Activated CD4-positive, CD25-positive, alpha-beta regulatory T cell treated with anti-CD3 and anti-CD28 coated beads, Interleukin-2, amount 50 U/mL, for 72 hours (primary cell): ENCODE measurements around the gene MISP.

Experiments used
- DNase-seq: peaks from one replicate; pipeline ENCODE4 v3.0.0; 2021

Gene MISP

DNA sequence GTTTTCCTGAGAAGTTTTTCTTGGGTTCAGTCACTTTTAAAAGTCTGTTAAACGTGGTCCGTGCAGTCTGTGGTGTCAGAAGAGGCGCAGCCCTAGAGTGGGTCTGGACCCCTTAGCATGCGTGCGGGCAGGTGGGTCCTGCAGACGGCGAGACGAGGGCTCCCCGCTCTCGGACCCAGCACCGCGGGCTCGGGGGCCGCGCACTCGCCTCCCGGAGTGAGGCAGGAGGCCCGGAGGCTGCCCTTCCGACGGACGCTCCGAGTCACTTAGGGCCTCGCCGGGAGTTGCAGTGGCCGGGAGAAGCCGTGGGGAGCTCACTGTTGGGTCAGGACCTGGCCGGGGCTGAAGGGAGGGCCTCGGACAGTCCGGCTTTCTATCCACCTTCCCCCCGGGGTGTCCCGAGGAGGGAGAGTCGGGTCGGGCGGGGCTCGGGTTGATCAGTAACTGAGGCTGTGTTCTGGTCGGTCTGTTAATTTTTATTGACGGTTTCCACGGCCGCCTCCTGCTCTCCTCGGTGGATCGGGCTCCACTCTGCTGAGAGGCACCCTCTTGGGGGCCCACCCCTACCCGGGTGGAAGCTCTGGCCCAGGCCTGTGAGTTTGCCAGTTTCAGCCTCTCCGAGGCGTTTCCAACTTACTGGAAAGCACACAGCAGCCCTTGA is 47.6 kb downstream of the MISP start:
- no peak for DNase-seq

DNA sequence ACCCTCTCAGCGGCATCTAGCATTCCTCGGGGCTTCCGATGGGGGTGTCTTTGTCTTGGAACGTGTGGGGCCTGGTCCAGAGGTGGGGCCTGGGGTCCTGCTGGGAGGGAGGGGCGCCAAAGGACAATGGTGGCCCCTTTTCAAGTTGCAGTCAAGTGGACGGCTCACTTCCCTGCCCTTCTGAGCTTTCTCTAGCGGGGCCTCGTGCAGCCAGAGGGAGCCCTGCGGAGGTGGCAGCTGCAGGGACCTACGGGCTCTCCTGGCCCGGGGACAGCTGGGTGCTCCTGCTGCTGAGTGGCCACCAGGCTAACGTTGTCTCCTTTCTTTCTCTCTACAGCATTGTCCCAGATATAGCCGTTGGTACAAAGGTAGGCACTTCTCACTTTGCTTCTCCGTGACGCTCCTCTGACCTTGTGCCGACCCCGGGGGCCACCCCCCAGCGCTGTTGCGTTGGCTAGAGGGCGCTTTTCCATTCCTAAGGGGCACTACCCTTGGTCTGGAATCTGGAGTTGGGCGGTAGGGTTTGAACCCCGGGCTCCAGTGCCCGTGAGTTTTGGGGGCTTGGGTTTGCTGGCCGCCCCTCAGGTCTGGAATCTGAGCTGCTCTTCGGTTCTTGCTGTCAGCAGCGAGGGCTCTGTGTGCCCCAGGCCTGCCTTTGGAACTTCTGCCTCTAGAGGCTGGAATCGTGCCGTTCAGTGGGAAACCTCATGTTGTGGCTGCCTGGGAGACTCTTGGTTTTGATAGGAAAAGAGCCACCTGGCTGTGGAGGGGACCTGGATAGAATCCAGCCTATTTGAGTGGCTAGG is 48.4 kb downstream of the MISP start:
- no peak for DNase-seq

DNA sequence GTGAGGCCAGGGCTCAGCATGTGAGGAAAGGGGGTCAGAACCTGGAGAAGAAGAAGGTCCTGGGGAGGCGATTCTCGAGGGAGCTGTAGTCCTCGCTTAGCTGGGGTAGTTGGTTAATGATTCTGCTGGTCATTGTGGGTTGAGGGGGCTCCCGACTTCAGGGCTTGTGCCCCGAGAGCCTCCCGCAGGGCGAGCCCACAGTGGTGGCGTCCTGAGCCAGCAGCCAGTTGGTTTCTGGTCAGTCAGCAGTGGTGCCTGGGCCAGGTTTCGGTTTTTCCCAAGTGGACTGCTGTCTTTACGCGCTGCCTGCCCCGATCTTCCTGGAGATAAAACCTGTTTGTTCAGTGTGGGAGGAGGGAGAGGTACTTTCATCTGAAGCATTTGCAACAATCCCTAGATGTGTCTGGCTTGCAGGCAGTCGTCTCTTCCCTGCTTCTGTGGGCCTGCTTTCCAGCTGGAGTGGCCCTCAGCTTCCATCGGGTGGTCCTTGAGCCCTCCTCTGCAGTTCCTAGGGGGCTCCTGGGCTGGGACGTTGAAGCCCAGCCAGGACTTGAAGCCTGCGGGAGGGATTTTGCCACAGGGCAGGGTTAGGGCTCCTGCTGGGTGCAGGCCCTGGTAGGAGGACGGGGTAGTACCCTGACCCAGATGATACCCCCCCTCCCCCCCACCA is 49.6 kb downstream of the MISP start:
- no peak for DNase-seq

DNA sequence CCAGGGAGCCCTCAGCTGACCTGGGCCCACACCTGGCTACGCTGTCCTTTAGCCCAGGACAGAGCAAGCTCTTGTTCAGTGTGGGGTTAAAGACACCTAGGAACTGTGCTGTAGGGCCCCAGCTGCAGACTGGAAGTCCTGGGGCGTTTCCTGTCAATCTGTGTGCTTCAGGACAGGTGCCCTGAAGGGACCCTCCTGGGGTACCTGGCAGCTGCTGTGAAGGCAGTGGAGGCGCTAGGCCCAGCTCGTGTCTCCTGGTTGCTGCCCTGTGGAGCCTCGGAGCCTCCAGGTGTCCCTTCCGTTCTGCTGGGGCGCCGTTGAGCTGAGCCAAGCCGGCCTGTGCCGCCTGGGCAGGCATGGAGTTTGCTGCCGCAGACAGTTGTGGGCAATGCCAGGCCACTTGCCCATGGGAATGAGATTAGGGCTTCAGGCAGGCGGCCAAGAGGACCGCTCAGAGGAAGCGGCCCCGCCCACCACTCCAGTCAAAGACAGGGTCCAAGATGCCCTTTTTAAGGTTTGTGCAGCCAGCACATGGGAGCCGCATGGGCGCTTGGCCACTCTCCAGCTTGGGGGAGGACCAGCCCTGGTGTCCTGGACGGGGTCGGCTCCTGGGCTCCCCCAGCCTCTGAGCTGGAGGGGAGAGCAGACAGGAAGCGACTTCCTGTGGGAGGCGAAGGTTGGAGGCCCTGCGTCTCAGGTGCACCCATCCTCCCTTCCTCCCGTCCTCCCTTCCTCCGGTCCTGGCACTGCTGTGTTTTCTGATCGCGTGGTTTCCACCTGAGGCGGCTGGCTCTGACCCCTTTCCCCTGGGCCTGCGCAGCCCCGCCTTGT is 50.3 kb downstream of the MISP start:
- DNase-seq, result no peak

DNA sequence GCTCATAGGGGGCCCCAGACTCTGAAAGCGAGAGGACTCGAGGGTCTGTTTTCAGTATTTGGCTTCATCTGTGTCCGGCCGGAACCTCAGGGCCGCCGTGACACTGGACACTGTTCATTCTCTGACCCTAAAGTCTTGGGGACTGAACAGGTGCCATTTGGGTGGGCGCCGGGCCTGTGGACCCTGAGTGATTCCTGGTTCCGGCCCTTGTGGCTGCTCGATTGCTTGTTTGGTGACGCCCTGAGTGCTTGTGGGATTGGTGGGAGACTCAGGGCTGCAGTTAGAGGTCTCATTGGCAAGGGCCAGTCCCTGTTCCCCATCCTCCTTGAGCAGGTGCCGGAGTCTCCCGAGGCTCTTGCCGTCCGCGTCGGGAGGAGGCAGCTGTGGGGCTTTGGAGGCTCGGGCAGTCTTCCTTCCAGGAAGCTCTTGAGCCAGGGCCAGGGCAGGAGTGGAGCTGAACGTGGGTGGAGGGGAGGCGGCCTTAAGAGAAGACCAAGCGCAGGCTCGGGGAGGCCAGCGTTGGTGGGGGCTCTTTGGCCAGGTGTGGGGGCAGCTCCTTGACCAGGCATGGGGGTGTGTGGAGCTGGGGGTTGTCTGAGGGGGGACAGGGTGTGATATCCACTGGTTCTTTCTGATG is 51.1 kb downstream of the MISP start:
- no peak for DNase-seq

DNA sequence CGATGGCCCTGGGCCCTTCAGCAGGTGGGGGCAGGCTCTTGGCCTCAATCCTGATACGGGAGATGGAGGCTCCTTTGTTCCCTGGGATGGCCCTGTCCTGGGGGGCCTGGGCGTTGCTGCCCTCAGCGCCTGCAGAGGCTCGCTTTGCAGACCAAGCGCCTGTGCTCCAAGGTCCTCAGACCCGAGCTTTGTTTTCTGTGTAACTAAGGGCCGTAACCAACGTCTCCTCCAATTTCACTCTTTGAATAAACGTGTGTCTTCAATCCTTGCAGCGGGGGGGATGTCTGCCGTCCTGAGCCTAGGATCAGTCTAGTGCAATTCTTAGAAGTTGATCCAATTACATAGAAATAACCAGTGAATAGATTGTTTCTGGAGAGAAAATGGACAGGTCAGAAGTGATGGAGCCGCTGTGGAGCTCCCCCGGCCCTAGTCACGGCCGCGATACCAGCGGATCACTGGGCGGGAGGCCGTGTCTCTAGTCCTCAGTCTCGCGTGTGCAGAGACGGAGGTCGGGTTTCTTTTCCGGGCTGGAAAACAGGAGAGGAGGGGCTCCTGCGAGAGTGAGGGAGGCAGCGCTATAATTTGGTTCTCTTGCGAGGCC is 51.7 kb downstream of the MISP start:
- no peak for DNase-seq

DNA sequence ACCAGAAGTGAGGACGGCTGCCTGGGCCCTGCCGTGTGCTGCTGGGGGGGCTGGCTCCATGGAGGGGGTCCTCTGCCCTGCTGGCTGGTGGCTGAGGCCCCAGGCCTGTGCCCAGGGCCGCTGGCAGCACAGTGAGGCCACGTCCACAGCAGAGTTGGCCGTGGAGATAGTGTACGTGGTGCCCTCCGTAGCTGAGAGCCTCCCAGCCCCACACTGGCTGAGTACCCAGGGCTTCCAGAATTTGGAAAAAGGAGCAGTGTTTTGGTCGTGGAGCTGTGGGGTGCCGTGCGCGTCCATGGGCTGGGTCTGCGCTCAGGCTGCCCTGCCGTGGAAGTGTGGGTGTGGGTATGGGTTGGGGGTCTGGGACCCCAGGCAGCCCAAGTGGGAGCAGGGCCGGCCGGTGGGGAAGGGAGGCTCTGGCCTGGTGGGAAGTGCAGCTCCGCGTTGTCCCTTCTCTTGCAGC is 52.2 kb downstream of the MISP start:
- no peak for DNase-seq

DNA sequence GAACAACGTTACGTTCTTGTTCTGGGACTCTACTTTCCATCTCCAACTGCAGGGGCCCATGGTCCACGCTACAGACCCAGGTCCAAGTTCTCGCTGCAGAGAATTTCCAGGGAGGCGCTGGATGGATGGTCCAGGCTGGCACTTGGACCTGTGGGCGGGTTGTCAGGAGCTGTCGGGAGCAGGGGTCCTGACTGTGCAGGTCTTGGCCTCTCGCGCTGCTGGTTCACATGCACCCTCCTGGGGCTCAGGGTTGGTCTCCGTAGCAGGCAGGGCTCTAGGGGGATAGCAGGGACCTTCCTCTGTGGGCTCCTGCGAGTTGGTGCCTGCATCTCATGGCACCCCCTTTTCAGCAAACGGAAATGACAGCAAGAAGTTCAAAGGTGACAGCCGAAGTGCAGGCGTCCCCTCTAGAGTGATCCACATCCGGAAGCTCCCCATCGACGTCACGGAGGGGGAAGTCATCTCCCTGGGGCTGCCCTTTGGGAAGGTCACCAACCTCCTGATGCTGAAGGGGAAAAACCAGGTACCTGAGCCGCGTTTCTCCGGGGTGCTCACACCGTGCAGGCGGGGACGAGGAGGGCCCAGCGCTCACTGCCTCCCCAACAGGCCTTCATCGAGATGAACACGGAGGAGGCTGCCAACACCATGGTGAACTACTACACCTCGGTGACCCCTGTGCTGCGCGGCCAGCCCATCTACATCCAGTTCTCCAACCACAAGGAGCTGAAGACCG is 52.9 kb downstream of the MISP start:
- no peak for DNase-seq

DNA sequence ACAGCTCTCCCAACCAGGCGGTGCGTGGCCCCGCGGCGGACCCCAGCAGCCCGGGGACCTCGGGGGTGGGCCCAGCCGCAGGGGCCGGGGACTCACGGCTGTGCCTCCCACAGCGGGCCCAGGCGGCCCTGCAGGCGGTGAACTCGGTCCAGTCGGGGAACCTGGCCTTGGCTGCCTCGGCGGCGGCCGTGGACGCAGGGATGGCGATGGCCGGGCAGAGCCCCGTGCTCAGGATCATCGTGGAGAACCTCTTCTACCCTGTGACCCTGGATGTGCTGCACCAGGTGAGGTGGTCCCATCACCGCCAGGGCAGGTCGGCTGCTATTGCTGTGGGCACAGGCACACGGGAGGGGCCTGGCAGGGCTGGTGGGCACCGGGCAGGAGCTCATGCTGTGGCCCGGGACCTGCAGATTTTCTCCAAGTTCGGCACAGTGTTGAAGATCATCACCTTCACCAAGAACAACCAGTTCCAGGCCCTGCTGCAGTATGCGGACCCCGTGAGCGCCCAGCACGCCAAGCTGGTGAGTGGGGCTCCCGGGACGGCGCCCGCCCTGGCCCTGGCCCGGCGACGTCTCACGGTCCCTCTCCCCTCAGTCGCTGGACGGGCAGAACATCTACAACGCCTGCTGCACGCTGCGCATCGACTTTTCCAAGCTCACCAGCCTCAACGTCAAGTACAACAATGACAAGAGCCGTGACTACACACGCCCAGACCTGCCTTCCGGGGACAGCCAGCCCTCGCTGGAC is 53.7 kb downstream of the MISP start:
- no peak for DNase-seq

DNA sequence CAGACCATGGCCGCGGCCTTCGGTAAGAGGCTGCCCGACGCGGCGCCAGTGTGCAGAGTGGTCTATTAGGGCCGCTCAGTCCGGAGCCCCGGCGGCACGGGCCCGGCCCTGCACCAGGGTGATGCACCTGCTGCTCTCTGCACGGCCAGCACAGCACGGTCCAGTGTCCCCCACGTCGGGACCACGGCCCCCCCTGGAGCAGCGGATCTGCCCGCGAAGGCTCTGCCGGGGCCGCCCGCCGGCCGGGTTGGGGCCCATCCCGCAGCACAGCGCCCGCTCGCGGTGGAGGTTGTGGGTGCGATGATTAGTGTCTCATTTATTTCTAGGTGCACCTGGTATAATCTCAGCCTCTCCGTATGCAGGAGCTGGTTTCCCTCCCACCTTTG is 54.2 kb downstream of the MISP start:
- no peak for DNase-seq

DNA sequence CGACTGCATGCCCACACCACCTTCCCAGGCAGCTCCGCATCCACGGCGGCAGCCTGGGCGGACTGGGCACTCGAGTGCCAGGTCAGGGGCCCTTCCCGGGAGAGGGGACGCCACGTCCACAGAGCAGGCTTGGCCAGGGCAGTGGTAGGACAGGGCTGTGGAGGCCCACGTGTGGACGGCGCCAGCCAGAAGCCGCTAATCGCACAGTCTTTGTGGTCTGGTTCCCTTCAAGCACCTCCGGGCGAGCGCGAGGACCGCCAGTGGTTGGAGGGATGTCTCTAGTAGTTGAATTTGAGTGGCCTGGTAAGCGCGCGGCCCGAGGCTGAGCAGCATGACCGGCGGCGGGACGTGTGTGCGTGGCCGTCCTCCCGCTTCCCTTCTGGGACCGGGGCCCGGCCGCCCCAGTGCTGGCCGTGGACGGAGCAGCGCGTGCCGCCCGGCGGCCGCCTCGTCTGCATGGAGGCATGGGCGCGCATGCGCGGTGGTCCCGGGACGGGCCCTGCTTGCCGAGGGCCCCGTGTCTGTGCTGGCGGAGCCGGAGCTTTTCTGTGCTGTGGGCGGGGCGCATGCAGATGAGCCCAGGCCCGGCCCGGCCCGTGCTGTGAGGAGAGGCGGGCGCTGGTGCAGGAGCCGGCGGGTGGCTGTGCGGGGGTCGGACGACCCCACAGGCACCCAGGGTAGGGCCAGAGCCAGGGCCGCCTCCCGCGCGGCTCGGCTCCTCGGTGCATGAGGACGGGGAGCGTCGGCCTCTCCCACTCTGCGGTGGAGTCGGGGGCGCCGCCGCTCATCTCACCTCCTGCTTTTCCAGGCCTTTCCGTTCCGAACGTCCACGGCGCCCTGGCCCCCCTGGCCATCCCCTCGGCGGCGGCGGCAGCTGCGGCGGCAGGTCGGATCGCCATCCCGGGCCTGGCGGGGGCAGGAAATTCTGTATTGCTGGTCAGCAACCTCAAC is 55.0 kb downstream of the MISP start:
- DNase-seq, result no peak

DNA sequence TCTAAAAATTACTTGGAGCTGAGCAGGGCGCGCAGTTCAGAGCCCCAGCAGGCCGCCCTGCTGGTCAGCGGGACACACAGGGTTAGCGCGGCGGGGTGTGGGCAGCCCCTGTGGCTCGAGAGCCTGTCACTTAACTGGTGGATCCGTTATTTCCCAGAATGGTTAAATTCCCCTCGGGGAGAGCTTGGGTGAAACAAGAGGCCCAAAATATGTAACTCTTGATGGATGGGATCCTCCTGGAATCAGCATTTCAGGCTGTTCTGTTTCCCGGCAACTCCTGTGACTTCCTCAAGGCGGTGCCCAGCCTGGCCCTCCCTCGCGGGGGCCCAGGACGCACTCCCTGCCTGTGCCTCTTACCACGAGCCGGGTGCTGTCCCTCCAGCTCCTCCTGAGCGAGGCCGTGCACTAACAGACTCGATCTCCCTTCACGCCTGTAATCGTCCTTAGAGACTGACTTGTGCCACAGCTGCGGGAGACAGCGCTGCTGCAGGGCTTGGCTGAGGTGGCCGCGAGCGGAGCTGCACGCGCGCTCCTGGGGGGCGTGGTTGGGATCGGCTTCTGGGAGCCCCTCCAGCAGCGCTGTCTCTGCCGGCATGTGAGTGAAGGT is 56.0 kb downstream of the MISP start:
- DNase-seq, result no peak

DNA sequence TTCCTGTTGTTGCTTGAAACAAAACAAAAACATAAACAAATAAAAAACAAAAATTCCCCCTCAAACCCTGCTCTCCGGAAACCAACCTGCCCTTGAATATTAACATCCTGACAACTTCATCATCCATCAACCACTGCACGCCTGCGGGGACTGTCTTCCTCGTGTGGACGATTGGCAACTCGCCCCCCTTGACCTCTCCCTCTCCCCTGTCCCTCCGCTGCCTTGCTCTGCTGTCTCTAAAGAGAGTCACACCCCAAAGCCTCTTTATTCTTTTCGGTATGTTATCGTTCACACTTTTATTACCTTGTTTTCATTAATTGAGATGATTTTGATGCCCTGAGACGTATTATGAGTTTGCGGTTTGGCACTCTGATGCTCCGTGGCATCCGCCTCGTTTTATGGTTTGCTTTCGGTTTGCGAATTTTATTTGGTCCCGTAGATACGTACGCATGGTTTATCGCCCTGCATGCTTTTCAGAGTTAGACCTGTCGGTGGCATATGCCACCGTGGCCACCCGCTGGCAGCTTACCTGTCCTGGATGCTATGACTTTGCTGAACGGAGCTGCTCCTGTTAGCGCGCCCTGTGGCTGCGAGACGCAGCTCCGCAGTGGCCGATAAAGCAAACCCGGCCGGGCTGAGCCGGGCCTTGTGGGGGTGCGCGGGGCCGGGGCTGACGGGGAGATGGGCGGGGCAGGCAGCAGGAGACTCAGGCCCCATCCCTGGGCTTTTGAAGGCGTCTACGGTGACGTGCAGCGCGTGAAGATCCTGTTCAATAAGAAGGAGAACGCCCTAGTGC is 56.9 kb downstream of the MISP start:
- DNase-seq, result no peak

DNA sequence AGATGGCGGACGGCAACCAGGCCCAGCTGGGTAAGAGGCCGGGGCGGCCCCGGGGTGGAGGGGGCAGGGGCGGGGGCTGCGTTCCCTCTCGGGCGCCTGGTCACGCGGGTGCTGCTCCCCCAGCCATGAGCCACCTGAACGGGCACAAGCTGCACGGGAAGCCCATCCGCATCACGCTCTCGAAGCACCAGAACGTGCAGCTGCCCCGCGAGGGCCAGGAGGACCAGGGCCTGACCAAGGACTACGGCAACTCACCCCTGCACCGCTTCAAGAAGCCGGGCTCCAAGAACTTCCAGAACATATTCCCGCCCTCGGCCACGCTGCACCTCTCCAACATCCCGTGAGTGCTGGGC is 57.5 kb downstream of the MISP start:
- no peak for DNase-seq

DNA sequence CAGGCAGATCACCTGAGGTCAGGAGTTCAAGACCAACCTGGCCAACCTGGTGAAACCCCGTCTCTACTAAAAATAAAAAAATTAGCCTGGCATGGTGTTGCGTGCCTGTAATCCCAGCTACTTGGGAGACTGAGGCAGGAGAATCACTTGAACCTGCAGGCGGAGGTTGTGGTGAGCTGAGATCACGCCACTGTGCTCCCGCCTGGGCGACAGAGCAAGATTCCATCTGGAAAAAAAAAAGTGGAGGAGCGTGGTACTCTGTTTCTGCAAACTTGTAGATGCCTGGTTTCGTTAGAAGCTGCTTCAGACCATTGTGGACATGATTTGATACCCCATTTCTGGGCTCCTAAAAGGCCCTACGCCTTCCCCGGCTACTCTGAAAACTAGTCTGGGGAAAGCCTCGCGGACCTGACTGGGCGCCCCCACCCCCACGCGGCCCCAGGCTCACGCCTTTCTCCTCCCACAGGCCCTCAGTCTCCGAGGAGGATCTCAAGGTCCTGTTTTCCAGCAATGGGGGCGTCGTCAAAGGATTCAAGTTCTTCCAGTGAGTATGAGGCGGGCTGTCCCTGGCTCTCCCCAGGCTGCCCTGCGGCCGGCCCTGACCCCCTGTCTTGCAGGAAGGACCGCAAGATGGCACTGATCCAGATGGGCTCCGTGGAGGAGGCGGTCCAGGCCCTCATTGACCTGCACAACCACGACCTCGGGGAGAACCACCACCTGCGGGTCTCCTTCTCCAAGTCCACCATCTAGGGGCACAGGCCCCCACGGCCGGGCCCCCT is 59.4 kb downstream of the MISP start:
- DNase-seq, result no peak

DNA sequence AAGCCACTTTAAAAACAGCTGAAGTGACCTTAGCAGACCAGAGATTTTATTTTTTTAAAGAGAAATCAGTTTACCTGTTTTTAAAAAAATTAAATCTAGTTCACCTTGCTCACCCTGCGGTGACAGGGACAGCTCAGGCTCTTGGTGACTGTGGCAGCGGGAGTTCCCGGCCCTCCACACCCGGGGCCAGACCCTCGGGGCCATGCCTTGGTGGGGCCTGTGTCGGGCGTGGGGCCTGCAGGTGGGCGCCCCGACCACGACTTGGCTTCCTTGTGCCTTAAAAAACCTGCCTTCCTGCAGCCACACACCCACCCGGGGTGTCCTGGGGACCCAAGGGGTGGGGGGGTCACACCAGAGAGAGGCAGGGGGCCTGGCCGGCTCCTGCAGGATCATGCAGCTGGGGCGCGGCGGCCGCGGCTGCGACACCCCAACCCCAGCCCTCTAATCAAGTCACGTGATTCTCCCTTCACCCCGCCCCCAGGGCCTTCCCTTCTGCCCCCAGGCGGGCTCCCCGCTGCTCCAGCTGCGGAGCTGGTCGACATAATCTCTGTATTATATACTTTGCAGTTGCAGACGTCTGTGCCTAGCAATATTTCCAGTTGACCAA is 60.1 kb downstream of the MISP start:
- no peak for DNase-seq

DNA sequence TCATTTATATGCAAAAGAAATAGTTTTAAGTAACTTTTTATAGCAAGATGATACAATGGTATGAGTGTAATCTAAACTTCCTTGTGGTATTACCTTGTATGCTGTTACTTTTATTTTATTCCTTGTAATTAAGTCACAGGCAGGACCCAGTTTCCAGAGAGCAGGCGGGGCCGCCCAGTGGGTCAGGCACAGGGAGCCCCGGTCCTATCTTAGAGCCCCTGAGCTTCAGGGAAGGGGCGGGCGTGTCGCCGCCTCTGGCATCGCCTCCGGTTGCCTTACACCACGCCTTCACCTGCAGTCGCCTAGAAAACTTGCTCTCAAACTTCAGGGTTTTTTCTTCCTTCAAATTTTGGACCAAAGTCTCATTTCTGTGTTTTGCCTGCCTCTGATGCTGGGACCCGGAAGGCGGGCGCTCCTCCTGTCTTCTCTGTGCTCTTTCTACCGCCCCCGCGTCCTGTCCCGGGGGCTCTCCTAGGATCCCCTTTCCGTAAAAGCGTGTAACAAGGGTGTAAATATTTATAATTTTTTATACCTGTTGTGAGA is 60.7 kb downstream of the MISP start:
- DNase-seq, result no peak
